B cell (primary cell): Measurements from ENCODE around the gene AMACR. TPM values are rescaled to one million over a fixed set of nuclear protein-coding genes. Genes with fewer than 3 reads are reported as not detected.

Source experiments
- ATAC-seq: fragments of 200-7000 bp; cut with Tn5 transposase; one replicate; pipeline ENCODE4 v1.10.0; 2021; ENCODE audit warnings: low read depth, mild to moderate bottlenecking, moderate number of reproducible peaks, moderate library complexity
- CTCF ChIA-PET: fragments of 350-600 bp; sonication (Branson Sonifier 250); formaldehyde crosslinking; loops from one replicate; lab custom pipeline; 2021; ENCODE audit warnings: antibody characterized with exemption, inconsistent platforms; lab: Charles Lee
- POLR2A ChIA-PET: fragments of 350-600 bp; sonication (Branson Sonifier 250); formaldehyde crosslinking; loops from one replicate; lab custom pipeline; 2021; ENCODE audit warnings: antibody characterized with exemption; lab: Charles Lee
- DNase-seq: peaks from one replicate; pipeline ENCODE4 v3.0.0; 2013
- H2AFZ ChIP-seq: 2 replicates; pipeline ENCODE4 v1.6.1; 2012; ENCODE audit warnings: mild to moderate bottlenecking, low read depth, low read length; ENCODE audit not compliant: insufficient read depth, poor library complexity, severe bottlenecking
- H3K27ac ChIP-seq, 2 donors: 1 replicate in 1 of 2; 2 replicates in 1 of 2; pipeline ENCODE4 v1.5.1; 2012 to 2013; ENCODE audit warnings: low read length in 2 of 2, mild to moderate bottlenecking in 2 of 2, moderate library complexity in 1 of 2
- H3K27me3 ChIP-seq, 4 experiments: fragments of 200-600 bp in 1 of 4; sonication (generic) in 1 of 4; replicated peaks in 1 of 4; 1 replicate in 2 of 4; 2 replicates in 2 of 4; pipeline versions ENCODE4 v1.6.1 to v1.7.0; 2013 to 2016; ENCODE audit warnings: low read length in 3 of 4, mild to moderate bottlenecking in 2 of 4, mixed read lengths in 1 of 4, moderate library complexity in 1 of 4; ENCODE audit not compliant: insufficient read depth in 4 of 4, control insufficient read depth in 3 of 4; ENCODE audit errors: control extremely low read depth in 1 of 4
- H3K36me3 ChIP-seq, 2 experiments: replicated peaks in 1 of 2; 1 replicate in 1 of 2; 2 replicates in 1 of 2; pipeline versions ENCODE4 v1.6.1 to v1.7.1; 2013; ENCODE audit warnings: low read length in 1 of 2; ENCODE audit not compliant: insufficient read depth in 2 of 2, control insufficient read depth in 1 of 2; ENCODE audit errors: control extremely low read depth in 1 of 2, extremely low read depth in 1 of 2
- H3K4me1 ChIP-seq, 2 donors: fragments of 200-600 bp in 1 of 2; sonication (generic) in 1 of 2; 1 replicate in 1 of 2; 2 replicates in 1 of 2; pipeline versions ENCODE4 v1.5.1 to v1.6.1; 2013 to 2017; ENCODE audit warnings: low read length in 2 of 2; ENCODE audit not compliant: control insufficient read depth in 2 of 2, insufficient read depth in 2 of 2
- H3K4me2 ChIP-seq: replicated peaks from 2 replicates; pipeline ENCODE3; 2012; ENCODE audit warnings: mild to moderate bottlenecking, low read depth, low read length; ENCODE audit not compliant: poor library complexity, severe bottlenecking
- H3K4me3 ChIP-seq, 5 experiments: fragments of 200-600 bp in 1 of 5; sonication (generic) in 1 of 5; 1 replicate in 3 of 5; 2 replicates in 2 of 5; pipeline versions ENCODE4 v1.5.1 to v1.7.0; 2011 to 2016; ENCODE audit warnings: low read length in 4 of 5, mild to moderate bottlenecking in 4 of 5, low read depth in 2 of 5, control low read depth in 1 of 5, moderate library complexity in 1 of 5; ENCODE audit not compliant: insufficient read depth in 1 of 5; ENCODE audit errors: control extremely low read depth in 1 of 5, extremely low read depth in 1 of 5
- H3K79me2 ChIP-seq: fragments of 200-600 bp; sonication (generic); one replicate; pipeline ENCODE4 v1.6.0; 2016; ENCODE audit warnings: low read length; ENCODE audit not compliant: control insufficient read depth, insufficient read depth
- H3K9ac ChIP-seq: fragments of 200-600 bp; sonication (generic); 2 replicates; pipeline ENCODE4 v1.6.1; 2017; ENCODE audit warnings: mild to moderate bottlenecking, low read length, moderate library complexity
- H3K9me3 ChIP-seq, 3 donors: one replicate each; pipeline versions ENCODE4 v1.6.1 to v1.7.1; 2013; ENCODE audit warnings: low read length in 2 of 3; ENCODE audit not compliant: control insufficient read depth in 2 of 3, insufficient read depth in 1 of 3; ENCODE audit errors: control extremely low read depth in 1 of 3
- H4K20me1 ChIP-seq: 2 replicates; pipeline ENCODE4 v1.6.0; 2012; ENCODE audit warnings: mild to moderate bottlenecking, low read length; ENCODE audit not compliant: insufficient read depth, control insufficient read depth, poor library complexity, severe bottlenecking
- H3K27ac Mint-ChIP-seq: one replicate; pipeline ENCODE4 v1.8.0; 2021; ENCODE audit warnings: mixed read lengths
- H3K27me3 Mint-ChIP-seq: one replicate; pipeline ENCODE4 v1.8.0; 2021; ENCODE audit warnings: mixed read lengths
- H3K4me1 Mint-ChIP-seq: one replicate; pipeline ENCODE4 v1.8.0; 2021; ENCODE audit warnings: mixed read lengths
- H3K4me3 Mint-ChIP-seq: one replicate; pipeline ENCODE4 v1.8.0; 2021; ENCODE audit warnings: mixed read lengths
- H3K9me3 Mint-ChIP-seq: one replicate; pipeline ENCODE4 v1.8.0; 2022; ENCODE audit warnings: mixed read lengths; ENCODE audit not compliant: insufficient read depth
- EZH2 ChIP-seq: IDR thresholded peaks from 2 replicates; pipeline ENCODE4 v1.6.1; 2012; ENCODE audit warnings: borderline replicate concordance, low read depth, mild to moderate bottlenecking, moderate library complexity, low read length; ENCODE audit not compliant: insufficient read depth, poor library complexity, severe bottlenecking
- WGBS: methylation state at CpG from one replicate; pipeline ENCODE4 v1.1.5; 2013; ENCODE audit warnings: missing lambda C conversion rate; ENCODE audit not compliant: insufficient coverage; 5-methylcytosine and 5-hydroxymethylcytosine counted together
- intact Hi-C: fragments of 100-400 bp; cut with micrococcal nuclease; formaldehyde crosslinking; loops from one replicate; pipeline ENCODE4 v1.10.0; 2022
- polyA plus RNA-seq: library from polyadenylated mRNA; depleted of rRNA; stranded (reverse); fragments of >200 nt; gene quantifications from 2 replicates; pipeline ENCODE4 v1.2.3, GENCODE V29; 2012
- total RNA-seq, 2 donors: library from RNA; stranded (reverse); fragments of 120-200 nt in 1 of 2; gene quantifications; 1 replicate in 1 of 2; 2 replicates in 1 of 2; pipeline versions ENCODE4 v1.2.3 to v1.2.4, GENCODE V29; 2013 to 2022
- TF ChIP-seq, protein P1 (sequence below): fragments of 200-600 bp; IDR thresholded peaks from one replicate; pipeline ENCODE4 v1.8.0; 2022; ENCODE audit warnings: antibody characterized with exemption, mild to moderate bottlenecking

Gene AMACR
- total and polyA plus RNA-seq, 2 donors (not counting 1 experiment from before 2014, with no cell fraction given) = 2.6 to 5.8 TPM

DNA sequence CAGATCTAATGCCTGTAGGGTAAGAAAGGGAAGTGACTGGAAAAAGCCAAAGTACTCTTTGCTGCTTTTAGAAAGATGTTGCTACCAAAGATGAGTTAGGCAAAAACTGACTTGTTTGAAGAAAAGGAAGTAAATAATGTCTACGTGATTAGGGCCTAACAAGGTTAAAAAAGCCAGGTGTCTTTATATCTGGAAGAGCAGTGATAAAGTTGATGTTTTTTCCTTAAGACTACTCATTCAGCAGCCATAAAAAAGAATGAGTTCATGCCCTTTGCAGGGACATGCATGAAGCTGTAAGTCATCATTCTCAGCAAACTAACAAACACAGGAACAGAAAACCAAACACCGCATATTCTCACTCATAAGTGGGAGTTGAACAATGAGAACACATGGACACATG lies 13.5 kb upstream of the AMACR start:
- ATAC-seq (no peak), DNase-seq (no peak)
- H3K4me2 ChIP-seq = no peak overlapping the region
- no peak overlapping the region for H2AFZ ChIP-seq
- H3K4me3 Mint-ChIP-seq = no peak overlapping the region
- no peaks in the 10 kb centered on the region for H3K27me3 ChIP-seq
- H3K4me3 ChIP-seq = no peak overlapping the region
- peaks cover 2 to 26% of the 10 kb centered on the region in 2 experiments for H3K36me3 ChIP-seq
- ChIA-PET POLR2A (no interaction called here), CTCF (interaction anchor here (1.1 kb wide), 1 partner anchor 24 kb away, joined by 3 read pairs; no protein-coding TSS in a partner anchor)
- no peak for TF ChIP-seq EZH2
- TF ChIP-seq, protein P1, sequence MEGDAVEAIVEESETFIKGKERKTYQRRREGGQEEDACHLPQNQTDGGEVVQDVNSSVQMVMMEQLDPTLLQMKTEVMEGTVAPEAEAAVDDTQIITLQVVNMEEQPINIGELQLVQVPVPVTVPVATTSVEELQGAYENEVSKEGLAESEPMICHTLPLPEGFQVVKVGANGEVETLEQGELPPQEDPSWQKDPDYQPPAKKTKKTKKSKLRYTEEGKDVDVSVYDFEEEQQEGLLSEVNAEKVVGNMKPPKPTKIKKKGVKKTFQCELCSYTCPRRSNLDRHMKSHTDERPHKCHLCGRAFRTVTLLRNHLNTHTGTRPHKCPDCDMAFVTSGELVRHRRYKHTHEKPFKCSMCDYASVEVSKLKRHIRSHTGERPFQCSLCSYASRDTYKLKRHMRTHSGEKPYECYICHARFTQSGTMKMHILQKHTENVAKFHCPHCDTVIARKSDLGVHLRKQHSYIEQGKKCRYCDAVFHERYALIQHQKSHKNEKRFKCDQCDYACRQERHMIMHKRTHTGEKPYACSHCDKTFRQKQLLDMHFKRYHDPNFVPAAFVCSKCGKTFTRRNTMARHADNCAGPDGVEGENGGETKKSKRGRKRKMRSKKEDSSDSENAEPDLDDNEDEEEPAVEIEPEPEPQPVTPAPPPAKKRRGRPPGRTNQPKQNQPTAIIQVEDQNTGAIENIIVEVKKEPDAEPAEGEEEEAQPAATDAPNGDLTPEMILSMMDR = no peak
- no peak overlapping the region for H3K27ac ChIP-seq
- no peaks in the 10 kb centered on the region for H4K20me1 ChIP-seq
- no peaks in the 10 kb centered on the region for H3K9me3 Mint-ChIP-seq
- H3K27ac Mint-ChIP-seq = no peak overlapping the region
- no peaks in the 10 kb centered on the region for H3K79me2 ChIP-seq
- intact Hi-C loops = no loop called here
- H3K27me3 Mint-ChIP-seq = no peaks in the 10 kb centered on the region
- no peak overlapping the region for H3K9ac ChIP-seq
- no peaks in the 10 kb centered on the region for H3K4me1 ChIP-seq
- no peaks in the 10 kb centered on the region for H3K9me3 ChIP-seq
- WGBS = no CpG with 5 or more reads among the region's 2 CpGs
- H3K4me1 Mint-ChIP-seq = no peaks in the 10 kb centered on the region

DNA sequence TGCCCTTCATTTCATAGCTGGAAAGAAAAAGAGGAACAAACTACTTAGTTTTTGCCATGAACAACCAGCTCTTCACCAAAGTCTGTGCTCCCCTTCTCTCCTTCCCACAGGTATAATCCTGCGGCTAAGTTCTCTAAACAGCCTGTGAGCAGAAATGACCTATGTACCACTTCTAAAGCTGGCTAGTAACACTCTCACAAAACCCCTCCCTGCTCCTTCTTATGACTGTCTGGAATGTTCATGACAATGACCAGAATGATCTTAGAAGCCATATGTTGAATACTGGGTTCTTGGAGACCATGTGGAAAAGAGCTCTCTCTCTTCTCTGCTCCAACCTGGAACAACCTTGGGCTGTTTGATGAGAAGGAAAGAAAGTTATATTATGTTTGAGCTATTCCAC lies 12.9 kb upstream of the AMACR start:
- Histone ChIP-seq H3K9me3 (no peaks in the 10 kb centered on the region), H4K20me1 (no peaks in the 10 kb centered on the region), H3K27me3 (no peaks in the 10 kb centered on the region), H3K9ac (no peak overlapping the region), H3K4me2 (no peak overlapping the region), H3K27ac (no peak overlapping the region), H2AFZ (no peak overlapping the region), H3K4me3 (no peak overlapping the region), H3K4me1 (no peaks in the 10 kb centered on the region), H3K79me2 (no peaks in the 10 kb centered on the region), H3K36me3 (peaks cover 2 to 26% of the 10 kb centered on the region in 2 experiments)
- Mint-ChIP-seq H3K27me3 (no peaks in the 10 kb centered on the region), H3K9me3 (no peaks in the 10 kb centered on the region), H3K4me1 (no peaks in the 10 kb centered on the region), H3K27ac (no peak overlapping the region), H3K4me3 (no peak overlapping the region)
- POLR2A ChIA-PET = no interaction called here
- CTCF ChIA-PET = interaction anchor here (0.6 to 1.1 kb wide), 2 partner anchors 23 to 86 kb away, joined by 3 to 6 read pairs; no protein-coding TSS in a partner anchor
- no peak for ATAC-seq
- TF ChIP-seq EZH2 = no peak
- TF ChIP-seq, protein P1 = no peak
- DNase-seq = no peak
- intact Hi-C loops = no loop called here
- WGBS = 92% methylated on average over 1 of the region's 1 CpG
